WI38 (cell line): ENCODE data around the gene DLGAP1.

Source experiments
- H3K4me3 ChIP-seq: 2 replicates; pipeline ENCODE4 v1.5.1; 2011; ENCODE audit warnings: low read depth, mild to moderate bottlenecking, control low read depth, low read length
- TF ChIP-seq, protein P1 (sequence below): IDR thresholded peaks from 2 replicates; pipeline ENCODE4 v1.5.1; 2012; ENCODE audit warnings: low read depth, mild to moderate bottlenecking, control low read depth, low read length

The DLGAP1 gene

GRCh38 chr18:3468833-3469232 lies 986.3 kb downstream of the DLGAP1 start:
- TF ChIP-seq, protein P1, sequence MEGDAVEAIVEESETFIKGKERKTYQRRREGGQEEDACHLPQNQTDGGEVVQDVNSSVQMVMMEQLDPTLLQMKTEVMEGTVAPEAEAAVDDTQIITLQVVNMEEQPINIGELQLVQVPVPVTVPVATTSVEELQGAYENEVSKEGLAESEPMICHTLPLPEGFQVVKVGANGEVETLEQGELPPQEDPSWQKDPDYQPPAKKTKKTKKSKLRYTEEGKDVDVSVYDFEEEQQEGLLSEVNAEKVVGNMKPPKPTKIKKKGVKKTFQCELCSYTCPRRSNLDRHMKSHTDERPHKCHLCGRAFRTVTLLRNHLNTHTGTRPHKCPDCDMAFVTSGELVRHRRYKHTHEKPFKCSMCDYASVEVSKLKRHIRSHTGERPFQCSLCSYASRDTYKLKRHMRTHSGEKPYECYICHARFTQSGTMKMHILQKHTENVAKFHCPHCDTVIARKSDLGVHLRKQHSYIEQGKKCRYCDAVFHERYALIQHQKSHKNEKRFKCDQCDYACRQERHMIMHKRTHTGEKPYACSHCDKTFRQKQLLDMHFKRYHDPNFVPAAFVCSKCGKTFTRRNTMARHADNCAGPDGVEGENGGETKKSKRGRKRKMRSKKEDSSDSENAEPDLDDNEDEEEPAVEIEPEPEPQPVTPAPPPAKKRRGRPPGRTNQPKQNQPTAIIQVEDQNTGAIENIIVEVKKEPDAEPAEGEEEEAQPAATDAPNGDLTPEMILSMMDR: no peak
- H3K4me3 ChIP-seq: no peak overlapping the region

DNA sequence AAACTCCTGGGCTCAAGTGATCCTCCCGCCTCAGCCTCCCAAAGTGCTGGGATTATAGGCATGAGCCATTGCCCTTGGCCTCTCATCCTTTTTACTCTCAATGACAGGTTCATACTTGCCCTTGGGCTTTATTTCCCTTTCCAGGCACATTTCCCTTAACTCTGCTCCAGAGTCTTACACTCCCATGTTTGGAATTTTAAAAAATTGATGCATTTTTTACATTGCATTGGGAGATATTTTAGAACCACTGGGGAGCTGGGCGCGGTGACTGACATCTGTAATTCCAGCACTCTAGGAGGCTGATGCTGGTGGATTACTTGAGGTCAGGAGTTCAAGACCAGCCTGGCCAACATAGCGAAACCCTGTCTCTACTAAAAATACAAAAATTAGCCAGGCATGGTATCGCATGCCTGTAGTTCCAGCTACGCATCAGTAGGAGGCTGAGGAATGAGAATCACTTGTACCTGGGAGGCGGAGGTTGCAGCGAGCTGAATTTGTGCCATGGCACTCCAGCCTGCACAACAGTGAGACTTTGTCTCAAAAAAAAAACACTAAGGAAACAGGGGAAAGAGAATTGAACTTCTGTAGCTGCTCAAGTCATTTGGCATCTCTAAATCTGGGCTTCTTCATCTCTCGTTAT lies 986.9 kb downstream of the DLGAP1 start:
- TF ChIP-seq, protein P1: no peak
- no peak overlapping the region for H3K4me3 ChIP-seq

- TF ChIP-seq, protein P1: no peak
- H3K4me3 ChIP-seq: no peak overlapping the region
These were observed 988.2 kb downstream of the DLGAP1 start for GRCh38 chr18:3466872-3467271.

DNA sequence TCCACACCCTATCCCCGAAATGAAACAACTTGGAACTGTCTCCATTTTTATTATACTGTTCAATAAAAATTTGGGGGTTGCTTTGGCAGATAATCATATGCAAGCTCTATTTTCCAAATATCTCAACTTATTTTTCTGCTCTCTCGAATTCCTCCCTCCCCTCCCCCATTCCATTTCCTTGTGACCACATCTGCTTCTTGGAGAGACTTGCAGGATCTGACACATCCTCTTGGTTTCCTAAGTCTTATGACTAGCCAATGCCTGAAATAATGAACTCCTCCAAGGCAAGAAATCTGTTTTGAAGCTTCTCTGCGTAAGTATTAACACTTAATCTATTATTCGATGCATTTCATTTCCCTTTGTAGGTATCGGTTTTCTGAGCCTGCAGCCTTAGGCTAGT lies 989.1 kb downstream of the DLGAP1 start:
- H3K4me3 ChIP-seq: no peak overlapping the region
- TF ChIP-seq, protein P1: no peak

GRCh38 chr18:3463051-3463450 lies 992.1 kb downstream of the DLGAP1 start:
- TF ChIP-seq, protein P1: no peak
- no peak overlapping the region for H3K4me3 ChIP-seq

GRCh38 chr18:3461704-3462103 lies 993.4 kb downstream of the DLGAP1 start:
- TF ChIP-seq, protein P1: no peak

GRCh38 chr18:3460823-3461398 lies 994.2 kb downstream of the DLGAP1 start:
- TF ChIP-seq, protein P1: no peak
- H3K4me3 ChIP-seq: no peak overlapping the region

More at GRCh38 chr18:3461704-3462103, 993.4 kb downstream of the DLGAP1 start:
- no peak overlapping the region for H3K4me3 ChIP-seq
